ENCODE measurements around the gene ZNF280A. TPM values are rescaled to one million over a fixed set of nuclear protein-coding genes. Genes with fewer than 3 reads are reported as not detected.

ZNF280A gene
- total and polyA plus RNA-seq, 2 of the 8 experiments (the other 6 are each of a cell fraction or from before 2014, with no cell fraction given) = 0.09 to 0.61 TPM

DNA sequence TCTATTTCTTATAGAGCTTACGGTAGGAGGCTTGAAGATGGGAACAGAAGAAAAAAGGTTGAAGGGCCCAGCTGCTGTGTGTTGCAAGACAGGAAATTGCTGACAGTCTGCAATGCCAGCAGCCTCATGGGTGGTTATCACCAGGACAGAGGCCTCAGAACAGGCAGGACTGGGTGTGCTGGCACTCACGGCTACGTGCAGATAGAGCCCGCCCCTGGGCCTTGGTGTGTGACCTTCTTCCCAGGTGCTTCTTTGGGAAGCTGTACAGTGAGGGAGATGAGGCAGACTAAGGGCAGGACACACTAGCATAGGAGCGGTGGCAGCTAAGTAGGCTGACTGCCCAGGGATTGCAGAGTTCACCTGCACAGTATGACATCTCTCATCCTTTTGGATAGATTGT is 26.4 kb upstream of the ZNF280A start (continued):
- TF ChIP-seq SAP30 (IDR thresholded peaks at IDR 0.05; ENCODE audit: insufficient read depth, insufficient replicate concordance, low read length) (no peak), GTF2F1 (IDR thresholded peaks at IDR 0.05; ENCODE audit: borderline replicate concordance, low read depth, low read length) (no peak), TCF12 (IDR thresholded peaks at IDR 0.05; ENCODE audit: low read depth, low read length) (no peak), TBP (IDR thresholded peaks at IDR 0.05; ENCODE audit: low read depth, low read length) (no peak)
- TF ChIP-seq, protein P1, sequence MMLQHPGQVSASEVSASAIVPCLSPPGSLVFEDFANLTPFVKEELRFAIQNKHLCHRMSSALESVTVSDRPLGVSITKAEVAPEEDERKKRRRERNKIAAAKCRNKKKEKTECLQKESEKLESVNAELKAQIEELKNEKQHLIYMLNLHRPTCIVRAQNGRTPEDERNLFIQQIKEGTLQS (IDR thresholded peaks at IDR 0.05; ENCODE audit: insufficient read depth, low read depth, low read length) = no peak

All from H1 (cell line).